ENCODE data around the gene MGARP.

DNA sequence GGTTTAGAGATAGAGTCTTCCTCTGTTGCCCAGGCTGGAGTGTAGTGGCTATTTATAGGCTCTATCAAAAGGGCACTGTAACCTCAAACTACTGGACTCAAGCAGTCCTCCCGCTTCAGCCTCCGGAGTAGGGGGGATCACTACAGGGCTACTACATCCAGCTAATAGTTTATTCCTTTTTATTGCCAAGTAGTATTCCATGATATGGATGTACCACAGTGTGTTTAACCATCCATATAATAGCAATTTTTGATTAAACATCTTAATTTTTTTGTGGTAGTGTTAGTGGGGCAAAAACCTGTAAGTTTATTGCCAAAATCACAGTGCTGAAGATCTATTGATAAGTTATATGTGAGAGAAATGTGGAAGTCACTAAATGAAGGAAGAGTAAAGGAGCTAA lies 24.9 kb upstream of the MGARP start:
- TF ChIP-seq CTCF (IDR thresholded peaks at IDR 0.05 in 4 of 5, conservative IDR thresholded peaks at IDR 0.05 in 1 of 5) (no peak), POLR2A (IDR thresholded peaks at IDR 0.05) (no peak)
